ENCODE data around the gene ROBO3. TPM values are rescaled to one million over a fixed set of nuclear protein-coding genes. Genes with fewer than 3 reads are reported as not detected.

Gene ROBO3
- total RNA-seq, 1 donor from 2014 or later, result 26.0 TPM

- Mint-ChIP-seq H3K4me3 (no peak overlapping the region), H3K36me3 (no peaks in the 10 kb centered on the region), H3K4me1 (no peaks in the 10 kb centered on the region), H3K27me3 (ENCODE audit: low read depth) (peaks cover 55% of the 10 kb centered on the region), H3K27ac (no peak overlapping the region), H3K9me3 (no peaks in the 10 kb centered on the region)
- no peak for TF ChIP-seq CTCF (IDR thresholded peaks at IDR 0.05; ENCODE audit: unreplicated experiment)
- peak in 1 of 2 experiments; percentile 14 for DNase-seq (ENCODE audit: low spot score in 2 of 2, unreplicated experiment in 2 of 2)
Measured at GRCh38 chr11:124890683-124891372, 25.6 kb downstream of the ROBO3 start.

GRCh38 chr11:124891373-124891861, 26.2 kb downstream of the ROBO3 start:
- TF ChIP-seq CTCF (IDR thresholded peaks at IDR 0.05; ENCODE audit: unreplicated experiment), result no peak
- H3K9me3 Mint-ChIP-seq, result no peaks in the 10 kb centered on the region
- peak in 1 of 2 experiments; percentile 31 for DNase-seq (ENCODE audit: low spot score in 2 of 2, unreplicated experiment in 2 of 2)
- H3K36me3 Mint-ChIP-seq, result no peaks in the 10 kb centered on the region
- H3K27me3 Mint-ChIP-seq (ENCODE audit: low read depth), result peaks cover 51% of the 10 kb centered on the region
- no peak overlapping the region for H3K27ac Mint-ChIP-seq
- no peaks in the 10 kb centered on the region for H3K4me1 Mint-ChIP-seq
- no peak overlapping the region for H3K4me3 Mint-ChIP-seq

- no peak for TF ChIP-seq CTCF (IDR thresholded peaks at IDR 0.05; ENCODE audit: unreplicated experiment)
- no peaks in the 10 kb centered on the region for H3K9me3 Mint-ChIP-seq
- H3K4me1 Mint-ChIP-seq, result no peaks in the 10 kb centered on the region
- no peak overlapping the region for H3K27ac Mint-ChIP-seq
- DNase-seq (ENCODE audit: low spot score in 2 of 2, unreplicated experiment in 2 of 2), result no peak
- peaks cover 45% of the 10 kb centered on the region for H3K27me3 Mint-ChIP-seq (ENCODE audit: low read depth)
- no peak overlapping the region for H3K4me3 Mint-ChIP-seq
- no peaks in the 10 kb centered on the region for H3K36me3 Mint-ChIP-seq
Measured at GRCh38 chr11:124892146-124892545, 26.9 kb downstream of the ROBO3 start.

GRCh38 chr11:124892750-124893454, 27.7 kb downstream of the ROBO3 start:
- no peaks in the 10 kb centered on the region for H3K9me3 Mint-ChIP-seq
- H3K36me3 Mint-ChIP-seq, result no peaks in the 10 kb centered on the region
- peaks cover 40% of the 10 kb centered on the region for H3K27me3 Mint-ChIP-seq (ENCODE audit: low read depth)
- TF ChIP-seq CTCF (IDR thresholded peaks at IDR 0.05; ENCODE audit: unreplicated experiment), result no peak
- no peaks in the 10 kb centered on the region for H3K4me1 Mint-ChIP-seq
- no peak overlapping the region for H3K27ac Mint-ChIP-seq
- DNase-seq (ENCODE audit: low spot score in 2 of 2, unreplicated experiment in 2 of 2), result peak in 1 of 2 experiments; percentile 21
- no peak overlapping the region for H3K4me3 Mint-ChIP-seq

GRCh38 chr11:124893781-124894401, 28.7 kb downstream of the ROBO3 start:
- Mint-ChIP-seq H3K4me3 (no peak overlapping the region), H3K4me1 (peaks cover 4% of the 10 kb centered on the region), H3K27ac (no peak overlapping the region), H3K9me3 (no peaks in the 10 kb centered on the region), H3K36me3 (no peaks in the 10 kb centered on the region), H3K27me3 (ENCODE audit: low read depth) (peaks cover 33% of the 10 kb centered on the region)
- no peak for DNase-seq (ENCODE audit: low spot score in 2 of 2, unreplicated experiment in 2 of 2)
- TF ChIP-seq CTCF (IDR thresholded peaks at IDR 0.05; ENCODE audit: unreplicated experiment), result no peak

Data from mesothelial cell of epicardium (in vitro differentiated cells).